Measurements from ENCODE around the gene F10.
"Not testable (repeated sequence)": the region's sequence is repeated elsewhere in the genome, so short reads cannot be mapped to it uniquely, and the experiment has no call there.

F10 gene

GRCh38 chr13:113153810-113154748 is 31.5 kb downstream of the F10 start:
- peak; percentile 64 for DNase-seq (ENCODE audit: low read depth)

- DNase-seq (ENCODE audit: low read depth) = no peak
Measured at GRCh38 chr13:113155201-113155600, 32.6 kb downstream of the F10 start.

GRCh38 chr13:113155982-113156655 is 33.5 kb downstream of the F10 start:
- DNase-seq (ENCODE audit: low read depth) = no peak

- DNase-seq (ENCODE audit: low read depth) = no peak
Measured at GRCh38 chr13:113157206-113157928, 34.8 kb downstream of the F10 start.

- no peak for DNase-seq (ENCODE audit: low read depth)
Measured at GRCh38 chr13:113157929-113158747, 35.5 kb downstream of the F10 start, which contains the start of gene PROZ. Gene PROZ (plus strand): TSS chr13:113158648. CDS start chr13:113158661, 13 bp downstream.

- no peak for DNase-seq (ENCODE audit: low read depth)
Measured at GRCh38 chr13:113158946-113159345, 36.3 kb downstream of the F10 start.

- DNase-seq (ENCODE audit: low read depth) = no peak
Measured at GRCh38 chr13:113159701-113160100, 37.1 kb downstream of the F10 start.

- DNase-seq (ENCODE audit: low read depth) = no peak
Measured at GRCh38 chr13:113160983-113161382, 38.4 kb downstream of the F10 start.

GRCh38 chr13:113161433-113161832 is 38.8 kb downstream of the F10 start:
- DNase-seq (ENCODE audit: low read depth) = no peak

GRCh38 chr13:113161975-113162374 is 39.4 kb downstream of the F10 start:
- DNase-seq (ENCODE audit: low read depth) = not testable (repeated sequence)

- no peak for DNase-seq (ENCODE audit: low read depth)
Measured at GRCh38 chr13:113162783-113163685, 40.4 kb downstream of the F10 start.

- DNase-seq (ENCODE audit: low read depth) = no peak
Measured at GRCh38 chr13:113164492-113164891, 41.9 kb downstream of the F10 start.

GRCh38 chr13:113166266-113166665 is 43.7 kb downstream of the F10 start:
- DNase-seq (ENCODE audit: low read depth) = no peak

- DNase-seq (ENCODE audit: low read depth) = no peak
Measured at GRCh38 chr13:113166681-113167080, 44.1 kb downstream of the F10 start.

- DNase-seq (ENCODE audit: low read depth) = no peak
Measured at GRCh38 chr13:113167155-113167554, 44.6 kb downstream of the F10 start.

GRCh38 chr13:113167575-113167974 is 45.0 kb downstream of the F10 start:
- DNase-seq (ENCODE audit: low read depth) = no peak

GRCh38 chr13:113168211-113168610 is 45.6 kb downstream of the F10 start:
- no peak for DNase-seq (ENCODE audit: low read depth)

- DNase-seq (ENCODE audit: low read depth) = no peak
Measured at GRCh38 chr13:113169277-113170272, 47.0 kb downstream of the F10 start.

- DNase-seq (ENCODE audit: low read depth) = no peak
Measured at GRCh38 chr13:113170511-113170910, 47.9 kb downstream of the F10 start.
